ENCODE results near the gene PUS10. TPM values are rescaled to one million over a fixed set of nuclear protein-coding genes. Genes with fewer than 3 reads are reported as not detected.

The PUS10 gene
- total and polyA plus RNA-seq, 2 of the 13 experiments (the other 11 are each of a cell fraction or from before 2014, with no cell fraction given), result 41.4 to 44.3 TPM

DNA sequence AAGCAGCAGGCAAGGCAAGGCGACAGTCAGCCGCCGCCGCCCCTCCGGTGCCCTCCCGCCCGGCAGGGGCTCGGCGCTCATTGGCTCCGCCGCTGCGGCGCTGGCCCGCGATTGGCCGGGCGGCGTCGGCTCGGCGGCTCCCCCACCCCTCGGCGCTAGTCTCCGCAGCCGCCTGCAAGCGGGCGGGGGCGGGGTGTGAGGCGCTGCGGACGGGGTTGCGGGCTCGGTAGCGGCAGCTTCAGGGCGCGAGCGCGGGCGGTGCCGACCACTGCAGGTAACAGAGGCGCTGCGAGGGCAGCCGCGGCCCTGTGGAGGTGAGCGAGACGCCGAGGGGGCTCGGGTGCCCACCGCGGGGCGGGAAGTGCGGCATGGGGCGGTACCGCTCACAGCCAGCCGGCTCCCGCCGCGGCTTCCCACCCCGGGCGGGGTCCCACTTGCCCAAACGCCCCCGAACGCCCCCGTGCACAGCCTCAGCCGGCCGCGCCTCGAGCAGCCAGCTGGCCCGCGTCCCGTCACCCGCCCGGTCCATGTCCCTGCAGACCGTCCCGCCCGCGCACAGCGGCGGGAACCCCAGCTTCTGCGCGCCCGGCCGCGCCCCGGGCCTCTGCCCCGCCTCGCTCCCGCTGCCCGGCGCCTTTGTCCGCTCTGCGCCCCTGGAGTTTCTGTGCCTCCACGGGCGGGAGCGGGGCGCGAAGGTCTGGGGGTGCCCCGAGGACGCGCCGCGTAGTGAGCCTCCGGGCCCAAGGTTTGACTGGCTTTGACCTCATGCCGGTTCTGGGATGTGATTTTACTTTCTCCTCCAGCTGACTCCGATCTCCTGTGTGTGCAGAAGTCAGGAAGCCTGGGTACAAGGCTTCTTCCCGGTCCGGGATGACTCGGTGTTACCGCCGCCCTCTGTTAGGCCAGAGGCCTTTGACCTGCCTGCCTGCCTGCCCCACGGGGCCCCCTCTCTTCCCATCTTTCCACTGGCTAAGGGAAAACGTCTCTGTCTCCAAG lies 48.0 kb upstream of the PUS10 start, which contains the start of gene SANBR (continued):
- TF ChIP-seq ZNF770 (CRISPR knock-in tag; IDR thresholded peaks at IDR 0.05) (peak; percentile 11; the same call in 1 of the 2 replicates), MXD4 (CRISPR knock-in tag; IDR thresholded peaks at IDR 0.05) (peak; percentile 87), TFAP4 (IDR thresholded peaks at IDR 0.05; ENCODE audit: borderline replicate concordance, low read depth) (peak; percentile 32; the same call in 1 of the 2 replicates), KAT2B (IDR thresholded peaks at IDR 0.05; ENCODE audit: borderline replicate concordance, low read depth, low read length) (no peak), ZNF274 (CRISPR knock-in tag; IDR thresholded peaks at IDR 0.05) (peak; percentile 25; the same call in 1 of the 2 replicates), DNMT1 (CRISPR knock-in tag; IDR thresholded peaks at IDR 0.05) (peak; percentile 41; the same call in 1 of the 2 replicates), SIX4 (CRISPR knock-in tag; IDR thresholded peaks at IDR 0.05) (no peak), FIP1L1 (IDR thresholded peaks at IDR 0.05; ENCODE audit: borderline replicate concordance, insufficient read depth, low read depth, low read length) (no peak), JUND (CRISPR knock-in tag; IDR thresholded peaks at IDR 0.05) (no peak; the same call in 1 of the 2 replicates), ZFYVE20 (CRISPR knock-in tag; IDR thresholded peaks at IDR 0.05; ENCODE audit: borderline replicate concordance, low read depth) (peak; percentile 78; the same call in 1 of the 2 replicates), ZNF225 (CRISPR knock-in tag; IDR thresholded peaks at IDR 0.05) (peak; percentile 78; the same call in 1 of the 2 replicates), ZNF724P (CRISPR knock-in tag; IDR thresholded peaks at IDR 0.05; ENCODE audit: borderline replicate concordance) (peak; percentile 65)
- TF ChIP-seq, protein P1, sequence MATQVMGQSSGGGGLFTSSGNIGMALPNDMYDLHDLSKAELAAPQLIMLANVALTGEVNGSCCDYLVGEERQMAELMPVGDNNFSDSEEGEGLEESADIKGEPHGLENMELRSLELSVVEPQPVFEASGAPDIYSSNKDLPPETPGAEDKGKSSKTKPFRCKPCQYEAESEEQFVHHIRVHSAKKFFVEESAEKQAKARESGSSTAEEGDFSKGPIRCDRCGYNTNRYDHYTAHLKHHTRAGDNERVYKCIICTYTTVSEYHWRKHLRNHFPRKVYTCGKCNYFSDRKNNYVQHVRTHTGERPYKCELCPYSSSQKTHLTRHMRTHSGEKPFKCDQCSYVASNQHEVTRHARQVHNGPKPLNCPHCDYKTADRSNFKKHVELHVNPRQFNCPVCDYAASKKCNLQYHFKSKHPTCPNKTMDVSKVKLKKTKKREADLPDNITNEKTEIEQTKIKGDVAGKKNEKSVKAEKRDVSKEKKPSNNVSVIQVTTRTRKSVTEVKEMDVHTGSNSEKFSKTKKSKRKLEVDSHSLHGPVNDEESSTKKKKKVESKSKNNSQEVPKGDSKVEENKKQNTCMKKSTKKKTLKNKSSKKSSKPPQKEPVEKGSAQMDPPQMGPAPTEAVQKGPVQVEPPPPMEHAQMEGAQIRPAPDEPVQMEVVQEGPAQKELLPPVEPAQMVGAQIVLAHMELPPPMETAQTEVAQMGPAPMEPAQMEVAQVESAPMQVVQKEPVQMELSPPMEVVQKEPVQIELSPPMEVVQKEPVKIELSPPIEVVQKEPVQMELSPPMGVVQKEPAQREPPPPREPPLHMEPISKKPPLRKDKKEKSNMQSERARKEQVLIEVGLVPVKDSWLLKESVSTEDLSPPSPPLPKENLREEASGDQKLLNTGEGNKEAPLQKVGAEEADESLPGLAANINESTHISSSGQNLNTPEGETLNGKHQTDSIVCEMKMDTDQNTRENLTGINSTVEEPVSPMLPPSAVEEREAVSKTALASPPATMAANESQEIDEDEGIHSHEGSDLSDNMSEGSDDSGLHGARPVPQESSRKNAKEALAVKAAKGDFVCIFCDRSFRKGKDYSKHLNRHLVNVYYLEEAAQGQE (IDR thresholded peaks at IDR 0.05; ENCODE audit: borderline replicate concordance in 1 of 2, low read depth in 1 of 2, low read length in 2 of 2), result 0 out of 4 replicates have a peak, but pooled peaks of 1 of the 2 experiments have one; percentile 8
- TF ChIP-seq, protein P2, sequence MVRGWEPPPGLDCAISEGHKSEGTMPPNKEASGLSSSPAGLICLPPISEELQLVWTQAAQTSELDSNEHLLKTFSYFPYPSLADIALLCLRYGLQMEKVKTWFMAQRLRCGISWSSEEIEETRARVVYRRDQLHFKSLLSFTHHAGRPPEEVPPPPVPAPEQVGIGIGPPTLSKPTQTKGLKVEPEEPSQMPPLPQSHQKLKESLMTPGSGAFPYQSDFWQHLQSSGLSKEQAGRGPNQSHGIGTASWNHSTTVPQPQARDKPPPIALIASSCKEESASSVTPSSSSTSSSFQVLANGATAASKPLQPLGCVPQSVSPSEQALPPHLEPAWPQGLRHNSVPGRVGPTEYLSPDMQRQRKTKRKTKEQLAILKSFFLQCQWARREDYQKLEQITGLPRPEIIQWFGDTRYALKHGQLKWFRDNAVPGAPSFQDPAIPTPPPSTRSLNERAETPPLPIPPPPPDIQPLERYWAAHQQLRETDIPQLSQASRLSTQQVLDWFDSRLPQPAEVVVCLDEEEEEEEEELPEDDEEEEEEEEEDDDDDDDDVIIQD (CRISPR knock-in tag; IDR thresholded peaks at IDR 0.05; ENCODE audit: low read depth), result 0 out of 2 replicates have a peak, but pooled peaks have one; percentile 19

All from HepG2 (cell line).